SK-N-MC (cell line): ENCODE measurements around the gene SOHLH2.
A peak's percentile ranks its signal among the peaks of the same experiment; 100 is the strongest.

Source experiments
- DNase-seq: peaks from one replicate; pipeline ENCODE4 v3.0.0-alpha.2; 2011; ENCODE audit warnings: low read depth, low spot score
- H3K27ac ChIP-seq: fragments of 200-600 bp; sonication (generic); 2 replicates; pipeline ENCODE4 v1.5.1; 2016; ENCODE audit warnings: mixed run types
- H3K36me3 ChIP-seq: fragments of 200-600 bp; sonication (generic); 2 replicates; pipeline ENCODE4 v1.6.1; 2017; ENCODE audit warnings: antibody characterized with exemption, low read length, mixed read lengths; ENCODE audit not compliant: insufficient read depth
- H3K4me3 ChIP-seq: fragments of 200-600 bp; sonication (generic); 2 replicates; pipeline ENCODE4 v1.5.1; 2016
- H3K9ac ChIP-seq: fragments of 200-600 bp; sonication (generic); 2 replicates; pipeline ENCODE4 v1.8.0; 2017; ENCODE audit warnings: mixed run types, mixed read lengths; ENCODE audit not compliant: insufficient read length
- H3K9me3 ChIP-seq: fragments of 200-600 bp; sonication (generic); 2 replicates; pipeline ENCODE4 v1.6.1; 2017; ENCODE audit warnings: low read depth, mild to moderate bottlenecking, antibody characterized with exemption, low read length, moderate library complexity, mixed read lengths
- EZH2 ChIP-seq: fragments of 200-600 bp; sonication (generic); IDR thresholded peaks from one replicate; pipeline ENCODE4 v1.6.1; 2017; ENCODE audit warnings: antibody characterized with exemption
- FOXP2 ChIP-seq: optimal IDR thresholded peaks from 2 replicates; pipeline ENCODE3; 2011; ENCODE audit warnings: mild to moderate bottlenecking, moderate library complexity; ENCODE audit not compliant: insufficient read depth; ENCODE audit errors: extremely low read length, control extremely low read depth
- POLR2AphosphoS5 ChIP-seq: IDR thresholded peaks from 2 replicates; pipeline ENCODE4 v1.6.1; 2012; ENCODE audit warnings: mild to moderate bottlenecking, low read depth, low read length, borderline replicate concordance

SOHLH2 gene

GRCh38 chr13:36173571-36174322 is 40.6 kb downstream of the SOHLH2 start:
- no peak overlapping the region for H3K27ac ChIP-seq
- H3K9ac ChIP-seq: no peak overlapping the region
- H3K9me3 ChIP-seq: no peaks in the 10 kb centered on the region
- no peak overlapping the region for H3K4me3 ChIP-seq
- DNase-seq: no peak
- TF ChIP-seq FOXP2 (no peak), EZH2 (no peak), POLR2AphosphoS5 (no peak)
- H3K36me3 ChIP-seq: no peaks in the 10 kb centered on the region

GRCh38 chr13:36166046-36166445 is 48.3 kb downstream of the SOHLH2 start:
- Histone ChIP-seq H3K36me3 (no peaks in the 10 kb centered on the region), H3K9me3 (no peaks in the 10 kb centered on the region), H3K27ac (no peak overlapping the region), H3K9ac (no peak overlapping the region), H3K4me3 (no peak overlapping the region)
- DNase-seq: no peak
- TF ChIP-seq POLR2AphosphoS5 (no peak), FOXP2 (no peak), EZH2 (no peak)

GRCh38 chr13:36163809-36164308 is 50.5 kb downstream of the SOHLH2 start:
- TF ChIP-seq EZH2: no peak
- no peak for TF ChIP-seq FOXP2
- TF ChIP-seq POLR2AphosphoS5: no peak
- DNase-seq: no peak

GRCh38 chr13:36163286-36163685 is 51.1 kb downstream of the SOHLH2 start:
- no peak overlapping the region for H3K9ac ChIP-seq
- no peak overlapping the region for H3K4me3 ChIP-seq
- no peak overlapping the region for H3K27ac ChIP-seq
- H3K9me3 ChIP-seq: no peaks in the 10 kb centered on the region
- H3K36me3 ChIP-seq: no peaks in the 10 kb centered on the region
- TF ChIP-seq POLR2AphosphoS5: no peak
- TF ChIP-seq FOXP2: no peak
- TF ChIP-seq EZH2: no peak
- no peak for DNase-seq

More at GRCh38 chr13:36163809-36164308, 50.5 kb downstream of the SOHLH2 start:
- Histone ChIP-seq H3K36me3 (no peaks in the 10 kb centered on the region), H3K9ac (no peak overlapping the region), H3K27ac (no peak overlapping the region), H3K4me3 (0 out of 2 replicates have a peak overlapping the region, but pooled peaks have one; percentile 17), H3K9me3 (no peaks in the 10 kb centered on the region)

- H3K27ac ChIP-seq: no peak overlapping the region
- TF ChIP-seq EZH2 (no peak), POLR2AphosphoS5 (no peak)
- DNase-seq: no peak
- no peak overlapping the region for H3K9ac ChIP-seq
- H3K36me3 ChIP-seq: no peaks in the 10 kb centered on the region
- H3K9me3 ChIP-seq: no peaks in the 10 kb centered on the region
- no peak overlapping the region for H3K4me3 ChIP-seq
Observed at GRCh38 chr13:36160297-36160696, 54.1 kb downstream of the SOHLH2 start.

- no peak for TF ChIP-seq FOXP2
- no peak for TF ChIP-seq EZH2
- Histone ChIP-seq H3K27ac (no peak overlapping the region), H3K4me3 (no peak overlapping the region), H3K36me3 (no peaks in the 10 kb centered on the region), H3K9me3 (no peaks in the 10 kb centered on the region), H3K9ac (no peak overlapping the region)
- no peak for DNase-seq
Observed at GRCh38 chr13:36158611-36159010, 55.7 kb downstream of the SOHLH2 start.

GRCh38 chr13:36157480-36157879 is 56.9 kb downstream of the SOHLH2 start:
- Histone ChIP-seq H3K36me3 (no peaks in the 10 kb centered on the region), H3K4me3 (peak overlapping the region; percentile 4; the same call in 1 of the 2 replicates), H3K9ac (no peak overlapping the region), H3K9me3 (no peaks in the 10 kb centered on the region), H3K27ac (no peak overlapping the region)
- DNase-seq: peak; percentile 59
- TF ChIP-seq FOXP2 (peak; percentile 65), EZH2 (no peak), POLR2AphosphoS5 (peak; percentile 61; the same call in 1 of the 2 replicates)

GRCh38 chr13:36154567-36155291 is 59.6 kb downstream of the SOHLH2 start:
- TF ChIP-seq EZH2: no peak

More at GRCh38 chr13:36154567-36155291, 59.6 kb downstream of the SOHLH2 start:
- Histone ChIP-seq H3K27ac (no peak overlapping the region), H3K9me3 (no peaks in the 10 kb centered on the region), H3K4me3 (no peak overlapping the region), H3K9ac (no peak overlapping the region), H3K36me3 (no peaks in the 10 kb centered on the region)
- no peak for DNase-seq
